NOMO-1 treated with dmso at 0.1 percent for 144 hours (cell line): ENCODE data around the gene AQP12A.
"Not testable (repeated sequence)": the region's sequence is repeated elsewhere in the genome, so short reads cannot be mapped to it uniquely, and the experiment has no call there.

Experiments
- DNase-seq: peaks from one replicate; lab custom pipeline; 2025; ENCODE audit not compliant: unreplicated experiment; lab: John Stamatoyannopoulos, UW

The AQP12A gene

GRCh38 chr2:240659883-240660282 is 31.8 kb upstream of the AQP12A start:
- DNase-seq, result not testable (repeated sequence)

GRCh38 chr2:240662681-240663080 is 29.0 kb upstream of the AQP12A start:
- no peak for DNase-seq

DNA sequence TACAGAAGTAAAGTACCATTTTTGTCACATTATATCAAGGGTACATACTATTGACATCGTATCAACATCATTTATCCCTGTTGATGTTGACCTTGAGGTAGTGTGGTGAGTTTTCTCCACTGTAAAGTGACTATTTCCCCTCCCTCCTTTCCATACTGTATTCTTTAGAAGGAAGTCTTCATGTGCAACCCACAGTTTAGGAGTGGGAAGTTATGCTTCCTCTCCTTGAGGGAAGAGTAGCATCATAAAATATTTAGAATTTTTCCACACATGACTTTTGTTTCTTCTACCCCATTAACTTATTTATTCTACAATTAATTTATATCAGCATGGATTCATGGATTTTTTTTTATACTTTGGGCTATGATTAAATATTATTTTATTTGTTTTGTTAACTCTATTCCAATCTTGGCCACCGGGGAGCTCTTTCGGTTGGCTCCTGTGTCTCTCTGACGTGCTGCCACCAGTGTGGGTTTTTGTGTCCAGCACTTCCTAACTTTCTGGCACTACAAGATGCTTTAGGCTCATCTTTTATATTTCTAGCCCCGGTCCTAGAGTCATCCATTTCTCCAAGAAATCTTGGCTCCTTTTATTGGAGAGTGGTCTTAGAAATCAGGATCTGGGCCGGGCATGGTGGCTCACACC is 28.0 kb upstream of the AQP12A start:
- DNase-seq, result no peak

- DNase-seq, result no peak
Observed at GRCh38 chr2:240664622-240665021, 27.0 kb upstream of the AQP12A start.

DNA sequence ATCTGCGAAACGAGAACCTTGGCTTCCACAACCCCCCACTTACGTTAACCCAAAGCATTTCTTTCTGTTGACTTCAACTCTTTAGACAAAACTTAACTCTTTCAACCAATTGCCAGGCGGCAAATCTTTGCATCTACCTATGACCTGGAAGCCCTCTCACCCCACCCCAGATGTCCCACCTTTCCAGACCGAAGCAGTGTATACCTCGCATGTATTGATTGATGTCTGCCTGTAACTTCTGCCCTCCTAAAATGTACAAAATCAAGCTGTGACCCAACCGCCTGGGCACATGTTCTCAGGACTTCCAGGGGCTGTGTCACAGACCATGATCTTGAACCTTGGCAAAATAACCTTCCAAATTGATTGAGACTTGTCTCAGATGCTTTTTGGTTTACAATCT is 21.3 kb upstream of the AQP12A start:
- no peak for DNase-seq

- no peak for DNase-seq
Observed at GRCh38 chr2:240670950-240671349, 20.7 kb upstream of the AQP12A start.

DNA sequence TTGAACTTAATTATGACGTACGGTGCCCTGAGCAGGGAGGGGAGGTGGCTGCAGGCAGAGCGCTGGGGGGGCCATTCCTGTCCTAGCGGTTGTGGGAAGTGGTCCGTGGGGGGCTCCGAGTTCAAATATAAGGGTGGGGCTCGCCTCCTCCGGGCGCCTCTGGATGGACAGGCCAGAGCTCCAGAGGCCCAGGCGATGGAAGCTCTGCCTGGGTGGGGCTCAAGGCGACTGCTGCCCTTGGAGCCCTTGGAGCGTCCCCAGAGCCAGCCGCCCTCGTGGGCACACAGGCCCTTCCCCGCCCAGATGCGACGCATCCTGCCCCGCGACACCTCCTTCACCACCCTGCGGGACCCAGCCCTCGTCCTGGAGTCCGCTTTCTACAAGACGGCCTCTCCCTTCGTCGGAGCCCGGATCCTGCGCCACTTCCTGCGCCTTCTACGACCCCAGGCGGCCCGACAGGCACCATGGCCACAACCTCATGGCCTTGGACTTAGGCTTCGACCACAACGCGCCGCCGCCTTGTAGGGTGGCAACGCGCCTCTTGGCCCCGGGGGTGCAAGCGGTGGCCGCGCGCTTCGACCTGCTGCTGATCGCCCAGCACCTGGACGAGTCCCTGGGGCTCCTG is 19.5 kb upstream of the AQP12A start:
- no peak for DNase-seq

GRCh38 chr2:240672701-240673190 is 18.9 kb upstream of the AQP12A start:
- DNase-seq, result no peak

- DNase-seq, result not testable (repeated sequence)
Observed at GRCh38 chr2:240674461-240675184, 17.0 kb upstream of the AQP12A start.

DNA sequence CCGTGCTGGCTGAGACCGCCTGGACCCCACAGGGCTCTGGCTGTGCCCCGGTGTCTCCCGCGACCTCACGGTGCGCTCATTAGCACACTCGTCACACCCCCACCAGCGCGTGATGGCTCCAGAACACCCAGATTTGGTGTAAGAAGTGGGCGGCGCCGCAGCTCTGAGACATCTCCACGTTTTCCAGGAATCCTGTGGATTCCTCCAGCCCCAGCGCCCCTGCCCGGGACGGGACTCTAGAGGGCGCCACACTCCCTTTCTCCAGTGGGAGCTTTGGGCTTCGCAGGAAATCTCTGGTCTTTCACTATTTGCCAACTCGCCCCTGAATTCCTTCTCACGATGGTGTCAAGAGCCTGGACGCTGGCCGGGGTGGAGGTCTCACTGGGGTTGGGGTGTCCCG is 16.3 kb upstream of the AQP12A start:
- not testable (repeated sequence) for DNase-seq

GRCh38 chr2:240678043-240678442 is 13.6 kb upstream of the AQP12A start:
- not testable (repeated sequence) for DNase-seq

GRCh38 chr2:240678909-240679308 is 12.8 kb upstream of the AQP12A start:
- DNase-seq, result not testable (repeated sequence)

- not testable (repeated sequence) for DNase-seq
Observed at GRCh38 chr2:240680185-240680584, 11.5 kb upstream of the AQP12A start.

GRCh38 chr2:240682431-240683224 is 9.0 kb upstream of the AQP12A start, which contains the start of gene AQP12B:
Gene AQP12B (minus strand): TSS chr2:240682885. CDS start chr2:240682837, 48 bp downstream.
- not testable (repeated sequence) for DNase-seq

- DNase-seq, result not testable (repeated sequence)
Observed at GRCh38 chr2:240683329-240683979, 8.2 kb upstream of the AQP12A start.

- DNase-seq, result not testable (repeated sequence)
Observed at GRCh38 chr2:240683980-240684728, 7.5 kb upstream of the AQP12A start.

DNA sequence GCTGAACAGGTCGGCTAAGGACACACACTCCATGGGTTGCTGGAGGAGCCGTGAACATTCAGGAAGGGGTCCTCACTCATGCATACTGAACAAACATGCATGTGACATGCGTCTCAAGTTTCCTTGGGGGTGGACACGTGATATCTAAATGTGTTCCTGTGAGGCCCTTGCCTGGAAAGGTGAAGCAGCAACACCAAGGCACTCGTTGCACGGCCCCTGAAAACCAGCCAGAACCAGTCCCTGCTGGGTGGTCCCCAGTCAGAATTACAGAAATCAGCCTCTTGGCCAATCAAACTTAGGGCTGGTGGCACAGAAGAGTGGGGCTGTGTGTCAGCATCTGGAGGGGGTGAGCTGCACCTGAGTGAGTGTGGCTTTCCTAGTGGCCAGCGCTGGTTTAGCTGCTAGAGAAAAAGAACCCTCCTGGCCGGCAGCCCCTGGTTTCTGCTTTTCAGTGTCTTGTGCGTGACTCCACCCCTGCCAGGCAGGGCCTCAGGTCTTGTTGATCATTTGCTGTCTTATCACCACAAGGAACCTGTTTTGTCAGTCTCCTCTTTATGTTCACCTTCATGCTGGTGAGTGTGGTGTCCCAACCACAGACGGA is 5.8 kb upstream of the AQP12A start:
- peak; percentile 51 for DNase-seq

- DNase-seq, result peak; percentile 9
Observed at GRCh38 chr2:240686460-240686859, 5.2 kb upstream of the AQP12A start.

- DNase-seq, result no peak
Observed at GRCh38 chr2:240687045-240687740, 4.5 kb upstream of the AQP12A start.
